PC-3 (cell line): ENCODE measurements around the gene GLG1. TPM values are rescaled to one million over a fixed set of nuclear protein-coding genes. Genes with fewer than 3 reads are reported as not detected.

Experiments used
- ATAC-seq: fragments of 200-7000 bp; cut with Tn5 transposase; 2 replicates; pipeline ENCODE4 v1.9.1; 2020; ENCODE audit warnings: mild to moderate bottlenecking, moderate library complexity
- BruUV-seq: library from RNA; stranded (reverse); fragments of 400-500 nt; replicated peaks from 2 replicates; lab custom pipeline; 2021; lab: Mats Ljungman, UMichigan
- CTCF ChIA-PET: fragments of 300-600 bp; sonication (Branson Sonifier 250); formaldehyde crosslinking; loops from one replicate; lab custom pipeline; 2022; ENCODE audit warnings: antibody characterized with exemption; lab: Charles Lee
- POLR2A ChIA-PET: fragments of 300-600 bp; sonication (Branson Sonifier 250); formaldehyde crosslinking; loops from one replicate; lab custom pipeline; 2022; ENCODE audit warnings: antibody characterized with exemption; ENCODE audit not compliant: unreplicated experiment; lab: Charles Lee
- DNase-seq: peaks from one replicate; pipeline ENCODE4 v3.0.0-alpha.2; 2015
- H2AFZ ChIP-seq: fragments of 300-600 bp; sonication (generic); 2 replicates; pipeline ENCODE4 v1.6.0; 2016; ENCODE audit warnings: antibody characterized with exemption, low read length
- H3F3A ChIP-seq: fragments of 300-600 bp; sonication (generic); one replicate; pipeline ENCODE4 v1.6.0; 2017; ENCODE audit warnings: antibody characterized with exemption, low read length, control low read depth, mild to moderate bottlenecking; ENCODE audit not compliant: unreplicated experiment
- H3K27ac ChIP-seq: fragments of 300-600 bp; sonication (generic); 2 replicates; pipeline ENCODE4 v1.5.1; 2016; ENCODE audit warnings: mild to moderate bottlenecking, low read length
- H3K27me3 ChIP-seq: fragments of 300-600 bp; sonication (generic); 2 replicates; pipeline ENCODE4 v1.6.1; 2016; ENCODE audit warnings: low read length, mixed read lengths
- H3K36me3 ChIP-seq: fragments of 300-600 bp; sonication (generic); 2 replicates; pipeline ENCODE4 v1.6.1; 2016; ENCODE audit warnings: low read depth, mixed run types, low read length, mixed read lengths
- H3K4me1 ChIP-seq: fragments of 300-600 bp; sonication (generic); 2 replicates; pipeline ENCODE4 v1.5.1; 2016; ENCODE audit warnings: low read length; ENCODE audit not compliant: insufficient read depth
- H3K4me2 ChIP-seq: fragments of 300-600 bp; sonication (generic); 2 replicates; pipeline ENCODE4 v1.6.0; 2016; ENCODE audit warnings: low read length
- H3K4me3 ChIP-seq: fragments of 300-600 bp; sonication (generic); 2 replicates; pipeline ENCODE4 v1.5.1; 2016; ENCODE audit warnings: mild to moderate bottlenecking, low read length, mixed read lengths
- H3K79me2 ChIP-seq: fragments of 300-600 bp; sonication (generic); 2 replicates; pipeline ENCODE4 v1.6.1; 2017; ENCODE audit warnings: low read length, mixed read lengths
- H3K9ac ChIP-seq: fragments of 300-600 bp; sonication (generic); 2 replicates; pipeline ENCODE4 v1.6.0; 2016; ENCODE audit warnings: mild to moderate bottlenecking, low read length
- H3K9me2 ChIP-seq: fragments of 300-600 bp; sonication (generic); replicated peaks from 2 replicates; pipeline ENCODE4 v1.6.1; 2016; ENCODE audit warnings: mixed run types, low read length, mixed read lengths
- H3K9me3 ChIP-seq: fragments of 300-600 bp; sonication (generic); 2 replicates; pipeline ENCODE4 v1.6.1; 2016; ENCODE audit warnings: low read length, mixed read lengths
- H4K20me1 ChIP-seq: fragments of 300-600 bp; sonication (generic); 2 replicates; pipeline ENCODE4 v1.6.1; 2016; ENCODE audit warnings: low read length, mixed read lengths
- EZH2 ChIP-seq: fragments of 300-600 bp; sonication (generic); IDR thresholded peaks from one replicate; pipeline ENCODE4 v1.6.1; 2017; ENCODE audit warnings: antibody characterized with exemption, mild to moderate bottlenecking, low read length; ENCODE audit not compliant: unreplicated experiment
- EZH2phosphoT487 ChIP-seq: fragments of 300-600 bp; sonication (generic); IDR thresholded peaks from 2 replicates; pipeline ENCODE4 v1.6.1; 2018; ENCODE audit warnings: mild to moderate bottlenecking, antibody characterized with exemption, low read length, borderline replicate concordance
- intact Hi-C: fragments of 100-400 bp; cut with micrococcal nuclease; formaldehyde crosslinking; loops from 2 replicates; pipeline ENCODE4 v1.9.0; 2023
- total RNA-seq: library from RNA; depleted of rRNA; stranded (reverse); fragments of >200 nt; gene quantifications from 2 replicates; pipeline ENCODE4 v1.2.3, GENCODE V29; 2014
- TF ChIP-seq, protein P1 (sequence below): fragments of 300-600 bp; sonication (generic); conservative IDR thresholded peaks from 2 replicates; pipeline ENCODE4 v1.5.1; 2017; ENCODE audit warnings: antibody characterized with exemption, low read depth, mild to moderate bottlenecking, low read length

GLG1 gene
- total RNA-seq, 1 experiment from 2014 or later, result 63.5 TPM

DNA sequence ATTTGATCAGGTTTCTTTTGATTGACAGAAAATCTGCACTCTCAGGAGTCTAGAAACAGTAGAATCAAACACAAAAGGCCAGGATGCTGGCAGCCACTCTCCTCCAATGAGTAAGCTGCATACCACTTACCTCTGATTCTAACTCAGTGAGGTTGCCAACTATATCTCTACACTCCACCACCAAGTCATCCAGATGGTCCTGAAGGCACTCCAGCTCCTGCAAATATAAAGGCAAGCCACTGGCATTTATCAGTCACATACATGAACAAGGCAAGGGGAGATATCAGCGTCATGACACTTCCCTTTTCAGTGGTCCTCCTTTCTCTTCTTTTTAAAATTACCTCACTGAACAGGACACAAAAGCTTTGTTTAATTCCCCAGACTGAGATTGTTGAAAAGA lies 132.5 kb downstream of the GLG1 start:
- ChIA-PET POLR2A (interaction anchor here (0.5 kb wide), 1 partner anchor 13 kb away, joined by 3 read pairs; no protein-coding TSS in a partner anchor), CTCF (no interaction called here)
- DNase-seq, result no peak
- H3K9me2 ChIP-seq, result no peaks in the 10 kb centered on the region
- peaks cover 14% of the 10 kb centered on the region; the same call in 1 of the 2 replicates for H3K36me3 ChIP-seq
- H4K20me1 ChIP-seq, result no peaks in the 10 kb centered on the region
- H3K27ac ChIP-seq, result no peak overlapping the region
- ATAC-seq, result no peak
- H3K79me2 ChIP-seq, result no peaks in the 10 kb centered on the region
- intact Hi-C loops, result no loop called here
- H3K4me1 ChIP-seq, result peaks cover 2% of the 10 kb centered on the region
- H3K4me2 ChIP-seq, result no peak overlapping the region
- no peaks in the 10 kb centered on the region for H3K27me3 ChIP-seq
- H3F3A ChIP-seq, result no peaks in the 10 kb centered on the region
- no peak overlapping the region for H2AFZ ChIP-seq
- H3K9me3 ChIP-seq, result no peaks in the 10 kb centered on the region
- no peak overlapping the region for H3K4me3 ChIP-seq
- BruUV-seq, result no TSS peak
- TF ChIP-seq EZH2 (no peak), EZH2phosphoT487 (no peak)
- TF ChIP-seq, protein P1, sequence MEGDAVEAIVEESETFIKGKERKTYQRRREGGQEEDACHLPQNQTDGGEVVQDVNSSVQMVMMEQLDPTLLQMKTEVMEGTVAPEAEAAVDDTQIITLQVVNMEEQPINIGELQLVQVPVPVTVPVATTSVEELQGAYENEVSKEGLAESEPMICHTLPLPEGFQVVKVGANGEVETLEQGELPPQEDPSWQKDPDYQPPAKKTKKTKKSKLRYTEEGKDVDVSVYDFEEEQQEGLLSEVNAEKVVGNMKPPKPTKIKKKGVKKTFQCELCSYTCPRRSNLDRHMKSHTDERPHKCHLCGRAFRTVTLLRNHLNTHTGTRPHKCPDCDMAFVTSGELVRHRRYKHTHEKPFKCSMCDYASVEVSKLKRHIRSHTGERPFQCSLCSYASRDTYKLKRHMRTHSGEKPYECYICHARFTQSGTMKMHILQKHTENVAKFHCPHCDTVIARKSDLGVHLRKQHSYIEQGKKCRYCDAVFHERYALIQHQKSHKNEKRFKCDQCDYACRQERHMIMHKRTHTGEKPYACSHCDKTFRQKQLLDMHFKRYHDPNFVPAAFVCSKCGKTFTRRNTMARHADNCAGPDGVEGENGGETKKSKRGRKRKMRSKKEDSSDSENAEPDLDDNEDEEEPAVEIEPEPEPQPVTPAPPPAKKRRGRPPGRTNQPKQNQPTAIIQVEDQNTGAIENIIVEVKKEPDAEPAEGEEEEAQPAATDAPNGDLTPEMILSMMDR, result no peak
- no peak overlapping the region for H3K9ac ChIP-seq

DNA sequence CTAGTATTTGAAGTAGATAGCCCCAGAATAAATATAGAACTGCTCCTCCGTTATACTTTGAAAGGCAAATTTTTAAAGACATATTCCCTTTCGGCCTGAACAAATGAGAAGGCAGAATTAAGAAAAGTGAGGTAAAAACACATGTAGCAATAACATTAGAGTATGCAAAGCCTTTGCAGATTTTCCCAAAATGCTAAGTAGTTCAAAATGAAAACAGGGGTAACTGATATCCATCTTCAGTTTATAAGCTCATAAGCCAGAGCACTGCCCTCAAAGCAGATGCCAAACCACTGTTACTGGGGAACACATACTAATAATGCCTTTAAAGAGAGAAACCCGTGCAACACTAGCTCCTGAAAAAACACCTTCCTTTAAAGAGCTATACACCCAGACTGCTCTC lies 134.4 kb downstream of the GLG1 start:
- ChIA-PET CTCF (no interaction called here), POLR2A (no interaction called here)
- no TSS peak for BruUV-seq
- no peaks in the 10 kb centered on the region for H3F3A ChIP-seq
- H3K27ac ChIP-seq, result no peak overlapping the region
- no peaks in the 10 kb centered on the region for H3K9me3 ChIP-seq
- TF ChIP-seq EZH2phosphoT487 (no peak), EZH2 (no peak)
- TF ChIP-seq, protein P1, result no peak
- no peak overlapping the region for H3K4me2 ChIP-seq
- no peak overlapping the region for H3K4me3 ChIP-seq
- intact Hi-C loops, result no loop called here
- ATAC-seq, result no peak
- H3K27me3 ChIP-seq, result no peaks in the 10 kb centered on the region
- H3K79me2 ChIP-seq, result no peaks in the 10 kb centered on the region
- H3K9me2 ChIP-seq, result no peaks in the 10 kb centered on the region
- no peak overlapping the region for H2AFZ ChIP-seq
- no peak overlapping the region for H3K9ac ChIP-seq
- H4K20me1 ChIP-seq, result no peaks in the 10 kb centered on the region
- no peaks in the 10 kb centered on the region for H3K4me1 ChIP-seq
- H3K36me3 ChIP-seq, result peaks cover 21% of the 10 kb centered on the region; the same call in 1 of the 2 replicates
- no peak for DNase-seq

DNA sequence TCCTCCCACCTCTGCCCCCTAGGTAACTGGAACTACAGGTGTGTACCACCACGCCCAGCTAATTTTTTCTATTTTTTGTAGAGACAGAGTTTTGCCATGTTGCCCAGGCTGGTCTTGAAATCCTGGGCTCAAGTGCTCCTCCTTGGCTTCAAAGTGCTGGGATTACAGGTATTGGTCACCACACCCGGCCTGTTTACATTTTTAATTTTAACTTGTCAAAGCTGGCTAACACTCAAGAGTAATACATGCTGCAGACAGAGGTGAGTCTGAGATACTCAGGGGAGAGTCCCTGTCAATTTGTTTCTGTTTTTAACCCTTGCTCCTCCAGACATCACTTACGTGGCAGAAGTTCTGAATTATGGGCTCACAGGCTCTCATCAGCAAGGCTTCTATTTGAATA lies 134.9 kb downstream of the GLG1 start:
- Histone ChIP-seq H3K27me3 (no peaks in the 10 kb centered on the region), H3K4me3 (no peak overlapping the region), H3K4me2 (no peak overlapping the region), H3K4me1 (no peaks in the 10 kb centered on the region), H4K20me1 (no peaks in the 10 kb centered on the region), H3F3A (no peaks in the 10 kb centered on the region), H3K9me2 (no peaks in the 10 kb centered on the region), H2AFZ (no peak overlapping the region), H3K9ac (no peak overlapping the region), H3K9me3 (no peaks in the 10 kb centered on the region), H3K79me2 (no peaks in the 10 kb centered on the region), H3K36me3 (peaks cover 17% of the 10 kb centered on the region; the same call in 1 of the 2 replicates), H3K27ac (no peak overlapping the region)
- TF ChIP-seq, protein P1, result no peak
- TF ChIP-seq EZH2 (no peak), EZH2phosphoT487 (no peak)
- POLR2A ChIA-PET, result no interaction called here
- ATAC-seq (no peak), DNase-seq (no peak)
- intact Hi-C loops, result no loop called here
- BruUV-seq, result no TSS peak
- CTCF ChIA-PET, result no interaction called here
